GM06990 (cell line): ENCODE data around the gene CPA5.

ENCODE experiments used
- DNase-seq: peaks from one replicate; pipeline ENCODE4 v3.0.0-alpha.2; 2011; ENCODE audit not compliant: insufficient read length; ENCODE audit errors: extremely low read depth
- H3K27me3 ChIP-seq: replicated peaks from 2 replicates; pipeline ENCODE4 v1.6.0; 2011; ENCODE audit warnings: low read length; ENCODE audit not compliant: control insufficient read depth, insufficient read depth
- H3K36me3 ChIP-seq: 2 replicates; pipeline ENCODE4 v1.5.1; 2011; ENCODE audit warnings: low read length; ENCODE audit not compliant: control insufficient read depth, insufficient read depth
- H3K4me3 ChIP-seq: replicated peaks from 2 replicates; pipeline ENCODE4 v1.5.1; 2011; ENCODE audit warnings: low read depth, mild to moderate bottlenecking, control low read depth, low read length
- CTCF ChIP-seq: IDR thresholded peaks from 2 replicates; pipeline ENCODE4 v1.5.1; 2011; ENCODE audit warnings: low read length, control low read depth, mild to moderate bottlenecking, inconsistent platforms; ENCODE audit not compliant: insufficient read depth, poor library complexity, severe bottlenecking

Gene CPA5, protein sequence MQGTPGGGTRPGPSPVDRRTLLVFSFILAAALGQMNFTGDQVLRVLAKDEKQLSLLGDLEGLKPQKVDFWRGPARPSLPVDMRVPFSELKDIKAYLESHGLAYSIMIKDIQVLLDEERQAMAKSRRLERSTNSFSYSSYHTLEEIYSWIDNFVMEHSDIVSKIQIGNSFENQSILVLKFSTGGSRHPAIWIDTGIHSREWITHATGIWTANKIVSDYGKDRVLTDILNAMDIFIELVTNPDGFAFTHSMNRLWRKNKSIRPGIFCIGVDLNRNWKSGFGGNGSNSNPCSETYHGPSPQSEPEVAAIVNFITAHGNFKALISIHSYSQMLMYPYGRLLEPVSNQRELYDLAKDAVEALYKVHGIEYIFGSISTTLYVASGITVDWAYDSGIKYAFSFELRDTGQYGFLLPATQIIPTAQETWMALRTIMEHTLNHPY

GRCh38 chr7:130344271-130344866 is at the start of gene CPA5:
Gene CPA5, plus strand, starts transcription at chr7:130344816. Its CDS starts 1,670 bp downstream, at chr7:130346486.
- Histone ChIP-seq H3K27me3 (no peaks in the 10 kb centered on the region), H3K36me3 (no peaks in the 10 kb centered on the region), H3K4me3 (no peak within 1 kb of the TSS)
- TF ChIP-seq CTCF = no peak
- DNase-seq = no peak

DNA sequence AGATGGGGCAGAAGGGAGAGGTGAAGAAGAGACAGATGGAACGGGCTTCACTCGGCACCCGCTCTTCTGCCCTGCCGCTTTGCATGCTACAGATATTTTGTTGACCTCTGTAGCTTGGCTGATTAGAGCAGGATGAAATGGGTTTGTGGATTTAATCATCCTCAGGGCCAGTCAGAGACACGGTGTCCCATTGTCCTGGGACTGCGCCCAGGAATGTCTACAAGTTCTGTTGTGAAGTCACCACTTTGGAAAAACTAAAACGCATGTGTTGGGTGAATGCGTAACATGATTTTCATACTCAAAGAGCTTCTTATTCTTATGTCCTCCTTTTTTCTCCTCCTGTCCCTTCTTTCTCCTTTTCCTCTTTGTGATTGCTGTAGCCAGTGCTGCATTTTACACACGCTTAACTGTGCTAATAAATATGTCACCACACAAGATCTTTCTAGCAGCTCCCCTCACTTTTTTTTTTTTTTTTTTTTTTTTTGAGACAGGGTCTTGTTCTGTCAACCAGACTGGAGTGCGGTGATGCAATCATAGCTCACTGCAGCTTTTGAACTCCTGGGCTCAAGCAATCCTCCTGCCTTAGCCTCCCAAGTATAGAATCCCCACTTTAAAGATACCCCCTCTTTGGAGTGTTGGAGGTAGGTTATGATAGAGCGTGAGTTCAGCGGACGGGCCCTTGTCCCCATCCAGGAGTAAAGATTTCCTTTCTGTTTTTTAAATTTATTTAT is 48.2 kb upstream of the CPA5 start:
- no peak overlapping the region for H3K4me3 ChIP-seq
- no peak for DNase-seq
- no peak for TF ChIP-seq CTCF
- no peaks in the 10 kb centered on the region for H3K36me3 ChIP-seq
- no peaks in the 10 kb centered on the region for H3K27me3 ChIP-seq

- TF ChIP-seq CTCF = no peak
These were observed 46.7 kb upstream of the CPA5 start for GRCh38 chr7:130297628-130298543.

DNA sequence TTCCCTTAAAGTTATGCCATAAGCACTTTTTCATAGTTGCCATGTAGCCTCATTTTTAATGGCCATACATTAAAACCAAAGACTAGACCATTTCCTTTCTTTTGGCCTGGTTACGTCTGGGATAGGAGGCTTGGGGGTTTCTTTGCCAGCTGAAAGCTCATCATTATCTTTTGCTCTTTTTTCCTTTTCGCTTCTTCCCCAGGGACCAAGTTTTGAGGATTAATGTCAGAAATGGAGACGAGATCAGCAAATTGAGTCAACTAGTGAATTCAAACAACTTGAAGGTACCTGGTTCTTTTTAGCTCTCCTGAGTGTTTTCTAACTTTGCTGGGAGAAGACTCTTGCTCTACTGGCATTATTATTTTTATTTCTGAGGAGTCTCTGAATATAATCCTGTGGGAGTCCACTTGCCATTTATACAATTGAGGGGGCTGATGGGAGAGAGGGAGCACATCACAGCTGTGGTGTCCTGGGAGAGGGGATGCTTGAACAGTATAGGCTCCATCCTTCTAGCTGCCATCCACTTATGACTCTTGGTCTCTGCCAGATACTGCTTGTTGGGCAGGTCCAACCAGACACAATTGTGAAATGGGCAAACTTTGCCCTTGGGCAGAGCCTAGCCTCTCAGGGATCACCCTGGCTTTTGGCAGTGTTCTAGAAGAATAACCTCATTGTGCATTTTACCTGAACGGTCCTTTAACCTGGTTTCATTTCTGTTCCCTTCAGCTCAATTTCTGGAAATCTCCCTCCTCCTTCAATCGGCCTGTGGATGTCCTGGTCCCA is 45.9 kb upstream of the CPA5 start:
- no peaks in the 10 kb centered on the region for H3K27me3 ChIP-seq
- H3K4me3 ChIP-seq = no peak overlapping the region
- TF ChIP-seq CTCF = no peak
- no peak for DNase-seq
- H3K36me3 ChIP-seq = no peaks in the 10 kb centered on the region

More at GRCh38 chr7:130297628-130298543, 46.7 kb upstream of the CPA5 start:
- no peak for DNase-seq
- no peaks in the 10 kb centered on the region for H3K36me3 ChIP-seq
- H3K27me3 ChIP-seq = no peaks in the 10 kb centered on the region
- H3K4me3 ChIP-seq = no peak overlapping the region
